ENCODE results near the gene SYNPO2.

- TF ChIP-seq CREB1 (IDR thresholded peaks at IDR 0.05; ENCODE audit: low read depth) = no peak
- TF ChIP-seq USF1 (IDR thresholded peaks at IDR 0.05) = no peak
- TF ChIP-seq MAX (IDR thresholded peaks at IDR 0.05) = no peak
- TF ChIP-seq TAF1 (IDR thresholded peaks at IDR 0.05; ENCODE audit: low read depth) = no peak
- no peak for TF ChIP-seq NFIC (IDR thresholded peaks at IDR 0.05)
- no peak for TF ChIP-seq EGR1 (IDR thresholded peaks at IDR 0.05)
- no peak for TF ChIP-seq RAD21 (IDR thresholded peaks at IDR 0.05; ENCODE audit: low read depth)
- TF ChIP-seq EP300 (IDR thresholded peaks at IDR 0.05; ENCODE audit: borderline replicate concordance) = no peak
- TF ChIP-seq REST (IDR thresholded peaks at IDR 0.05; ENCODE audit: low read depth) = no peak
- no peak for TF ChIP-seq ZBTB7A (IDR thresholded peaks at IDR 0.05; ENCODE audit: low read depth)
- TF ChIP-seq CEBPB (IDR thresholded peaks at IDR 0.05) = no peak
- TF ChIP-seq FOXM1 (IDR thresholded peaks at IDR 0.05; ENCODE audit: borderline replicate concordance, low read depth) = no peak
- TF ChIP-seq TEAD4 (IDR thresholded peaks at IDR 0.05) = no peak
These were observed 111.3 kb downstream of the SYNPO2 start for GRCh38 chr4:118999919-119000318.
